ENCODE data around the gene HM13. TPM values are rescaled to one million over a fixed set of nuclear protein-coding genes. Genes with fewer than 3 reads are reported as not detected.
"Not testable (repeated sequence)": the region's sequence is repeated elsewhere in the genome, so short reads cannot be mapped to it uniquely, and the experiment has no call there.

HM13 gene
- total RNA-seq, 4 donors from 2014 or later: 54.8 to 86.7 (median 75.8) TPM

GRCh38 chr20:31579245-31579644 lies 65.0 kb downstream of the HM13 start:
- H3K36me3 ChIP-seq: peaks cover 0 to 5% (median 0%) of the 10 kb centered on the region in 3 donors
- no peaks in the 10 kb centered on the region for H3K27me3 ChIP-seq
- TF ChIP-seq CTCF (IDR thresholded peaks at IDR 0.05) (no peak), POLR2A (IDR thresholded peaks at IDR 0.05) (no peak)
- H3K4me3 ChIP-seq: no peak overlapping the region
- DNase-seq (ENCODE audit: low spot score in 2 of 2): no peak
- WGBS, 2 donors: 92 to 94% methylated on average over 6 of the region's 6 CpGs
- no peak overlapping the region for H3K27ac ChIP-seq
- no peaks in the 10 kb centered on the region for H3K4me1 ChIP-seq
- H3K9me3 ChIP-seq: no peaks in the 10 kb centered on the region

- H3K4me1 ChIP-seq; DNase-seq (ENCODE audit: low spot score in 2 of 2); H3K27ac ChIP-seq; H3K9me3 ChIP-seq; H3K4me3 ChIP-seq; H3K36me3 ChIP-seq; H3K27me3 ChIP-seq: not testable (repeated sequence)
- WGBS, 2 donors: 94 to 98% methylated on average over 17 of the region's 17 CpGs
These were observed 65.9 kb downstream of the HM13 start for GRCh38 chr20:31579941-31580651.

GRCh38 chr20:31580706-31581105 lies 66.5 kb downstream of the HM13 start:
- Histone ChIP-seq H3K4me1 (no peaks in the 10 kb centered on the region), H3K4me3 (no peak overlapping the region), H3K9me3 (no peaks in the 10 kb centered on the region), H3K36me3 (peaks cover 0 to 5% (median 0%) of the 10 kb centered on the region in 3 donors), H3K27me3 (no peaks in the 10 kb centered on the region), H3K27ac (no peak overlapping the region)
- DNase-seq (ENCODE audit: low spot score in 2 of 2): no peak
- WGBS, 2 donors: 84 to 87% methylated on average over 7 of the region's 7 CpGs
- no peak for TF ChIP-seq EP300 (IDR thresholded peaks at IDR 0.05)
- TF ChIP-seq CTCF (IDR thresholded peaks at IDR 0.05): no peak

- no peak for TF ChIP-seq POLR2A (IDR thresholded peaks at IDR 0.05)
- TF ChIP-seq EP300 (IDR thresholded peaks at IDR 0.05): no peak
- TF ChIP-seq CTCF (IDR thresholded peaks at IDR 0.05): no peak
- no peak for DNase-seq (ENCODE audit: low spot score in 2 of 2)
- H3K9me3 ChIP-seq: no peaks in the 10 kb centered on the region
- no peaks in the 10 kb centered on the region for H3K27me3 ChIP-seq
- H3K4me1 ChIP-seq: no peaks in the 10 kb centered on the region
- H3K4me3 ChIP-seq: no peak overlapping the region
- H3K36me3 ChIP-seq: peaks cover 0 to 5% (median 0%) of the 10 kb centered on the region in 3 donors
- WGBS, 2 donors: 62 to 69% methylated on average over 13 of the region's 13 CpGs
- H3K27ac ChIP-seq: no peak overlapping the region
These were observed 67.1 kb downstream of the HM13 start for GRCh38 chr20:31581391-31581790.

- no peak for DNase-seq (ENCODE audit: low spot score in 2 of 2)
- H3K27me3 ChIP-seq: no peaks in the 10 kb centered on the region
- no peaks in the 10 kb centered on the region for H3K36me3 ChIP-seq
- no peaks in the 10 kb centered on the region for H3K9me3 ChIP-seq
- H3K4me3 ChIP-seq: peak overlapping the region; percentile 40 to 53 (median 44)
- peak in 1 of 2 donors; percentile 5 for TF ChIP-seq EP300 (IDR thresholded peaks at IDR 0.05)
- TF ChIP-seq CTCF (IDR thresholded peaks at IDR 0.05): peak in 1 of 5 experiments; percentile 20
- TF ChIP-seq POLR2A (IDR thresholded peaks at IDR 0.05): peak in 1 of 2 donors; percentile 8
- 2 to 4% methylated on average over 48 of the region's 76 CpGs for WGBS, 2 donors
- H3K4me1 ChIP-seq: peaks cover 0 to 19% (median 8%) of the 10 kb centered on the region in 4 donors
- peak overlapping the region; percentile 61 to 91 (median 83) for H3K27ac ChIP-seq
These were observed 73.5 kb downstream of the HM13 start for GRCh38 chr20:31587545-31588389.
